Limb (tissue), 2 donors: ENCODE measurements around the gene CD46.

Experiments used
- DNase-seq, 2 donors: peaks; one replicate each; pipeline ENCODE4 v3.0.0-alpha.2; 2016; ENCODE audit errors: extremely low spot score in 2 of 2

CD46 gene

DNA sequence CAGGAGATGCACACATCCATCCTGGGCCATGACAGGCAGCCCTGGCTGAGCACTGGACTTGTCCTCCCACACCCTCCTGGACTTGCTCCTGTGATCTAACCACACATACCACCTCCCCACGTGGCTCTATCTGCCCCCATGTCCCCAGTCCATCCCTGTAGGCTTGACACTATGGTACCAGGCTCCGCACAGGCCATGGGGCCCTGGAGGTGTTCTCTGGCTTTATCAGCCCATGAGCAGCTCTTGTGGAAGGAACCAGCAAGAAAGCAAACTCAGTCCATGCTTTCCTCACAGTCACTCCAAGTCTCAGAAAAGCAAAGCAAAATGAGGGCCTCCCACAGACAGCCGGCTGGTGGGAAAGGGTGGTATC, 61.6 kb downstream of the CD46 start:
- no peak for DNase-seq

DNA sequence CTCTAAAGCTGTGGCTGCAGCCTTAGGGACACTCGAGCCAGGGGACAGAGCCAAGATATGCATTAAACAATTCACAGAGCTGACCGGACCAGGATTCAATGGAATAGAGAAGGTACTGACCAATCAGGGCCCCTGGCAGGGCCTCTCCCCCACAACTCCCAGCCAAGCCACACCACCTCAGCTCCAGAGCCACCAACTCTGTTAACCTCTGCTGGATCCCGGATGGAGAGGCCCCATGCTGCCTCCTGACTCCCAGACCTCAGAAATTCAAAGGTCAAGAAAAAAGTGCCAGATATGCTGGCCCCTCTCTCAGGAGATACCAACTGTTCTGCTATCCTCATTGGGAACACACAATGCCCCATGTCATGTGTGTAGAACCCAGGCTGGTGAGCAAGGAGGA, 62.1 kb downstream of the CD46 start:
- no peak for DNase-seq

GRCh38 chr1:207814469-207814868, 62.6 kb downstream of the CD46 start:
- DNase-seq: no peak

GRCh38 chr1:207815466-207815865, 63.6 kb downstream of the CD46 start:
- no peak for DNase-seq

GRCh38 chr1:207815913-207816291, 64.0 kb downstream of the CD46 start:
- no peak for DNase-seq

- DNase-seq: no peak
Observed at GRCh38 chr1:207817166-207817565, 65.3 kb downstream of the CD46 start.

- DNase-seq: no peak
Observed at GRCh38 chr1:207817778-207818751, 66.2 kb downstream of the CD46 start.

DNA sequence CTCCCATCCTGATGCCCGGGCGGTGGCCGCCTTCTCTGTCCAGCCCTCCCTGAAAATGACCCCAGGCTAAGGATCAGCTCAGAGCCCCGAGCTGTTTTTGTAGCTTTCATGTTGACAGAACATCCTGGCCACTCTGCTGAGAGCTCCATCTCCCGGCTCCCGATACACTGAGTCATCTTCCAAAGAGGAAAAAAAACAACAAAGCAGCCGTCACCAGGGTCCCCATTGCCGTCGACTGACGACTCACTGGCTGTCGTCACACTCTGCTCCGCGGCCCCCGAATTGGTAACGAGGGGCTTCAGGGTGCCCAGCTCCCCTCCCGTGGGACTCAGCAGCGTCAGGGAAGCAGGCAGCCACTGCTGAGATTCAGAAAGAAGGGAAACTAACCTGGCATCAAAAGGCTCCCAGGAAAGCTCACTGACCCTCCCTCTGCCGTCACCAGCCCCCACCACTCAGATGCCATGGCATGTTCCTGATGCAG, 67.2 kb downstream of the CD46 start:
- DNase-seq: no peak

DNA sequence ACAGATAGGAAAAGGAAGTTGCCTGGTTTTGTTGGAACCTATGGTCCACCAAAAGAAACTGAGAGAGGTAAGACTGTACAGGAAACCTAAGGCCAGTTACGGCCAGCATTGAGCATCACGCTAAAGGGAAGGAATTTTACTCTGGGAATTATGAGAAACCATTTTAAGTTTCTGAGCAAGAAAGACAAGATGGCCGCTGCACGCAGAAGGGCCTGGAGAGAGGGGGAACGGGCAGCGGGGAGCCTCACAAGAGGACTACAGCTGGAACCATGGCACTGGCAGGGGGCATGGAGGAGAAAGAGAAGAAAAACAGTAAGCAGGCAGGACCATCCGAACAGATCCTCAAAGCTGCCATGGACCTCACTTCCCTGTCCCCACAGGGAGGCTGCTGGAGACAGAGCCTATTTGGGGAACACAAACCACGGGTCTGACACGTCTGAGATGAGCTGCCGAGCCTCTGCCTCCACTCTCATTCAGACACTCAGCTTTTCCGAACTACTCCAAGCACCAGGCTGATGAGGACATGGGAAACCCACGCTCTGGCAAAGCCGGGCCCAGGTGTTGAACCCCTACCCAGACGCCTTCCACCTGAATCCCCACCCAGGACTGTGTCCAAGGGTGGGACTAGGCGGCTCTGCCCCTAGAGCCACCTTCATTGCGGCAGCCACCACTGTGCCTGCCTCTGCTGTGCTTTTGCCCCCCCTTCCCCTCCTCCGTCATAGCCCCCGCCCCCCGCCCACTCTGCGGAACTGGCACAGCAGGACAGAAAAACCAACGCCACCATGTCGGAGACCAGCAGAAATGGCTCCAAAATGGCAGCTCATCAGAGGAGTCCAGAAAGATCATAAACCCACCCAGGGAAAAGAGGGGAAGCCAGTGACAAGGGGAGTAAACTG, 69.0 kb downstream of the CD46 start:
- DNase-seq: no peak

GRCh38 chr1:207821464-207822045, 69.7 kb downstream of the CD46 start:
- no peak for DNase-seq

GRCh38 chr1:207822124-207822601, 70.3 kb downstream of the CD46 start:
- DNase-seq: no peak

DNA sequence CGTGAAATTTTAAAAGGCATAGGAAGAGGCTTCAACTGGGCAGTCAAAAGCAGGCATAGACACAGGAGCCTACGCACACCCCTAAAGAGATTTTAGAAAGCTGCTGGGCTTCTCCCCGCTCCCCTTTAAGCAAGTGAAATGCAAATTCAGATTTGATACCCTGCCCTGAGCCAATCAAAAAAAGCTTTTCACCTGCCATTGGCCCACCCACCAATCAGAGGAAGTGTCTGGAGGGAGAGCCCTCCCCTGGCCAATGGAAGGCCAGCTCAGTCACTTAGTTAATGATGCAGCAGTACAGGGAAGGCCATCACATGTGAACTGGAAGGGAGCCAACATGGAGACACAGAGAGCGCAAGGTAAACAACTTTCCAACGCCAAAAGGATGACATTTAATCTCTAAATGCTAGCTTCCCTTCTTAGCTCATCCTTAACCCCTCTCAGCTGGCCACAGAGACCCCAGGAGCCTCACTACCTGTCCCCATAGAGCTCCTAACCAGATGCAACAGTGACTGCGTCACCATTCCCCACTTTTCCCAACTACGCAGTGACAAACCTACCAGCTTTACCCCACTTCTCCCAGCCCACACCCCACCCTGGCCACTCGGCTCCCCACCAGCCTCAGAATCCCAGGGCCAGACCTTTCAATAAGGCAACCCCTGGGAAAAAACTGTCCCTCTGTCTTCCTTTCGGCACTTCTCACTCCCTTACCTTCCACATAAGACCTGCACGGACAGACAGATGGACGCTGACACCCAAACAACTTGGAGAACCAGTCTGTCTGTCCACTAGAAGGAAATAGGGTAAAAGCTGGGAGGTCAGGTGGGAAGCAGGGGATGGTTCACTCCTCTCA, 71.0 kb downstream of the CD46 start:
- no peak for DNase-seq

- DNase-seq: no peak
Observed at GRCh38 chr1:207823531-207823879, 71.7 kb downstream of the CD46 start.

- peak; percentile 69 to 74 for DNase-seq
Observed at GRCh38 chr1:207823880-207824566, 72.2 kb downstream of the CD46 start.

GRCh38 chr1:207824691-207825408, 73.0 kb downstream of the CD46 start:
- DNase-seq: no peak

DNA sequence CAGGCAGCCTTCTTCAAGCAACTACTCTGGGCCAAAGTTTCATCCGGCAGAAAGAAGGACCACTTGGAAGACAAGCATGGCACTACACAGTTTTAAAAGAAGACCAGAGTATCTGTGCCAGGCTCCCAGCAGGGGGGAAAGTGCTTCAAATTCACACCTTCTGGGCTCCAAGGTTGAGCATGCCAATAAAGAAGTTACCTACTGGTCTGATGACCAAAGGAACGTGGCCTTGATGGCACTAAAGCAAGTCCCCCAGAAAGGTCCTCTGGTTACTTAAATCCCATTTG, 73.5 kb downstream of the CD46 start:
- no peak for DNase-seq

DNA sequence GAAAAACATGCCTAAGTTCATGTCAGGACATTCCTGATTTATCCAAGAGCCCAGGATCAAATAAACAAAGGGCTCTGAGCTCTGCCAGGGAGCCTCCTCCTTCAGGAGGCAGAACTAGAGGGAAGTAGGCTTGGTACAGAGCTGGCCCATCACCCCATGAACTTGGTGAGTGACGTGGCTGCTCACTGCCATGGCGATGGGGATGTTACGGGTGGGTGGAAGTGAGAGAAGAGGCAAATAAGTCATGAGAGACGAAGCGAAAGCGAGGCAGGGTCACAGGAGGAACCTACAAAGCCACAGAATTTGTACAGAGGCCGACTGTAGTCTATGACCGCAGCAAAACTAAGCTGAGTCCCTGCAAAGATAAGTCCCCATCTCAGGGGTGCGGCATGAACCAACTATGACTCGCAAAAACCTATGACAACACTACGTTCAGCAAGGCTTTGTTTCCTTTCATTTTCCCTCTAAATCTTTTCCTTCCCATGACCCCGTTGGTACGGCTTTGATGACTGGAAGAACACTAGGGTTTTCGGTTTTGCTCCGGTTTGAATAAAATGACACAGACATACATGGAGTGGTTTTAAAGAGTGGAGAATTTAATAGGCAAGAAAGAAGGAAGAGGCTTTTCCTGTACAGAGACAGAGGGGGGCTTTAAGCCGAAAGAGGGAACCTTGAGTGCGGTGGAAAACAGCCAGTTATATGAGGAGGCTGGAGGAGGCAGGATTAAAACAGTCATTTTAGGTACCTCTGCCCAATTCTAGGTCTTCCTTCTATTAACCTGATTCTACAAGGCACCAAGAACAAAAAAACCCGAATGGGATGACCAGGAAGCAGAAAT, 74.1 kb downstream of the CD46 start:
- no peak for DNase-seq

DNA sequence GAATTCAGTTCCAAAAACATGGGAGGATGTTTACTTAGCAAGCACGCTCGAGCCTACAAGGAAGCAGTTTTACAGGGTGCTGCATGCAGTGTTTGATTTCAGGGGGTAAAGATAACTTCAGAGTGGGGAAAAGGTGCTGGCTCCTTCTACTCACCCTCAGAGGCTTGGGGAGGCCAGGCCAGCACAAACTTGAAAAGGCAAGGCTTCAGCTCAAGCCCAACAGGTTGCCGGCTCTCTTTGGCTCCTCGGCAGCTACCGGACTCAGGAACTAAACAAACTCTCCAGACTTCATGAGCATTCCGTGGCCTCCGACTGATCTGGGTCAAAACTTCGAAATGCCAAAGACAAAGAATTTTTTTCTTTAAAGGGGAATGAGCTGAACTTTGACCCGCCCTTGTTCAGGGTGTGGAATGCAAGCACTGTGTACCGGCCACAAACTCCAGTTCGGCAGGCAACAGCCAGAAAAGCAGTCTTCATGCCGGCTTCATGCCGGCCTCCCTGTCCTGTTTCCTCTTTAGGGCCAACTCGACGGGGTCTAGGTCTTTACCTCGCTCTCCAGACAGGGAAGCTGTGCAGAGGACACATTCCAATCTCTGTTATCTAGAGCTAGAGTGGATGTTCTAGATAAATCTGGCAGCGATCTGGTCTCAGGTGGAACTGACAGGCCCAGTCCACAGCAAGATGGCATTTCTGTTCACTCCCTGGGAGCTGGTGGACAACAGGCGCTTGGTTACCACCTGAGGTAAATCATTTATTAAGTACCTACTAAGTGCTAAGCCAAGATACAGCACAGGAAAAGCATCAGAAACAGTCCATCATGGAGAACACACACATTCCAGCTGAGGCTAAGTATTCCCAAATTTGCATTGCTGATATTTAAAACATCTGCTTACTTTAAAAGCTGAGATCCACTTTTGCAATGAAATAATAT, 75.0 kb downstream of the CD46 start:
- DNase-seq: no peak
